HCT116 (cell line): ENCODE measurements around the gene ANXA10.

Source experiments
- ELF1 ChIP-seq: IDR thresholded peaks from 2 replicates; pipeline ENCODE4 v1.6.1; 2012; ENCODE audit warnings: low read depth, borderline replicate concordance
- EZH2 ChIP-seq: fragments of 200-600 bp; sonication (generic); IDR thresholded peaks from 2 replicates; pipeline ENCODE4 v1.6.1; 2017; ENCODE audit warnings: antibody characterized with exemption, mixed run types
- JUND ChIP-seq: IDR thresholded peaks from 2 replicates; pipeline ENCODE4 v1.6.1; 2012
- POLR2A ChIP-seq: IDR thresholded peaks from 2 replicates; pipeline ENCODE4 v1.7.0; 2011; ENCODE audit warnings: borderline replicate concordance; ENCODE audit not compliant: insufficient read depth, insufficient read length; ENCODE audit errors: extremely low read depth
- SRF ChIP-seq: IDR thresholded peaks from 2 replicates; pipeline ENCODE4 v1.6.1; 2012; ENCODE audit warnings: low read depth
- TCF7L2 ChIP-seq: IDR thresholded peaks from 2 replicates; pipeline ENCODE4 v1.7.0; 2011; ENCODE audit warnings: borderline replicate concordance, inconsistent platforms; ENCODE audit not compliant: insufficient read depth, insufficient read length; ENCODE audit errors: extremely low read depth
- YY1 ChIP-seq: IDR thresholded peaks from 2 replicates; pipeline ENCODE4 v1.6.1; 2011; ENCODE audit warnings: low read length, low read depth, moderate library complexity, mild to moderate bottlenecking; ENCODE audit not compliant: insufficient replicate concordance; ENCODE audit errors: extremely low read depth
- ZFX ChIP-seq: fragments of 450-650 bp; IDR thresholded peaks from 2 replicates; pipeline ENCODE4 v1.6.1; 2017
- ZNF274 ChIP-seq: fragments of 200-500 bp; sonication (Bioruptor generic); IDR thresholded peaks from 2 replicates; pipeline ENCODE4 v1.6.1; 2014; ENCODE audit warnings: mild to moderate bottlenecking, low read depth, low read length, inconsistent platforms
- TF ChIP-seq, protein P1 (sequence below), 3 experiments: fragments of 200-600 bp in 1 of 3; sonication (generic) in 1 of 3; IDR thresholded peaks in 2 of 3; conservative IDR thresholded peaks in 1 of 3; 2 replicates each; pipeline ENCODE4 v1.5.1; 2012 to 2017; ENCODE audit warnings: low read depth in 2 of 3, low read length in 2 of 3, antibody characterized with exemption in 1 of 3, borderline replicate concordance in 1 of 3, control low read depth in 1 of 3, mild to moderate bottlenecking in 1 of 3, mixed read lengths in 1 of 3, mixed run types in 1 of 3, moderate library complexity in 1 of 3; ENCODE audit not compliant: insufficient read depth in 1 of 3
- TF ChIP-seq, protein P2 (sequence below): IDR thresholded peaks from 2 replicates; pipeline ENCODE4 v1.6.1; 2011; ENCODE audit warnings: mild to moderate bottlenecking, low read length, moderate library complexity; ENCODE audit not compliant: insufficient replicate concordance; ENCODE audit errors: extremely low read depth

DNA sequence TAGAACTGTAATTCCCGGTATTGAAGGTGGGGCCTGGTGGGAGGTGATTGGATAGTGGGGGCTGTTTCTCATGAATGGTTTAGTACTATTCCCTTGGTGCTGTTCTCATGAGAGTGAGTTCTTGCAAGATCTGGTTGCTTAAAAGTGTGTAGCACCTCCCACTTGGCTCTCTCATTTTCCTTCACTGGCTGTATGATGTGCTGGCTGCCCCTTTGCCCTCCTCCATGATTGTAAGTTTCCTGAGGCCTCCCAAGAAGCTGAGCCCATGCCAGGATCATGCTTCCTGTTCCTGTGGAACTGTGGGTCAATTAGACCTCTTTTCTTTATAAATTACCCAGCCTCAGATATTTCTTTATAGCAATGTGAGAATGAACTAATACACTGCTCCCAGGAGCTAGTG, 8.7 kb downstream of the ANXA10 start:
- TF ChIP-seq ZFX (no peak), POLR2A (no peak), TCF7L2 (no peak), YY1 (no peak), JUND (no peak), ELF1 (no peak), EZH2 (no peak), SRF (no peak), ZNF274 (no peak)
- TF ChIP-seq, protein P1, sequence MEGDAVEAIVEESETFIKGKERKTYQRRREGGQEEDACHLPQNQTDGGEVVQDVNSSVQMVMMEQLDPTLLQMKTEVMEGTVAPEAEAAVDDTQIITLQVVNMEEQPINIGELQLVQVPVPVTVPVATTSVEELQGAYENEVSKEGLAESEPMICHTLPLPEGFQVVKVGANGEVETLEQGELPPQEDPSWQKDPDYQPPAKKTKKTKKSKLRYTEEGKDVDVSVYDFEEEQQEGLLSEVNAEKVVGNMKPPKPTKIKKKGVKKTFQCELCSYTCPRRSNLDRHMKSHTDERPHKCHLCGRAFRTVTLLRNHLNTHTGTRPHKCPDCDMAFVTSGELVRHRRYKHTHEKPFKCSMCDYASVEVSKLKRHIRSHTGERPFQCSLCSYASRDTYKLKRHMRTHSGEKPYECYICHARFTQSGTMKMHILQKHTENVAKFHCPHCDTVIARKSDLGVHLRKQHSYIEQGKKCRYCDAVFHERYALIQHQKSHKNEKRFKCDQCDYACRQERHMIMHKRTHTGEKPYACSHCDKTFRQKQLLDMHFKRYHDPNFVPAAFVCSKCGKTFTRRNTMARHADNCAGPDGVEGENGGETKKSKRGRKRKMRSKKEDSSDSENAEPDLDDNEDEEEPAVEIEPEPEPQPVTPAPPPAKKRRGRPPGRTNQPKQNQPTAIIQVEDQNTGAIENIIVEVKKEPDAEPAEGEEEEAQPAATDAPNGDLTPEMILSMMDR (IDR thresholded peaks at IDR 0.05 in 2 of 3, conservative IDR thresholded peaks at IDR 0.05 in 1 of 3; ENCODE audit: borderline replicate concordance in 1 of 3, insufficient read depth in 1 of 3, low read depth in 2 of 3, low read length in 2 of 3): no peak
- TF ChIP-seq, protein P2, sequence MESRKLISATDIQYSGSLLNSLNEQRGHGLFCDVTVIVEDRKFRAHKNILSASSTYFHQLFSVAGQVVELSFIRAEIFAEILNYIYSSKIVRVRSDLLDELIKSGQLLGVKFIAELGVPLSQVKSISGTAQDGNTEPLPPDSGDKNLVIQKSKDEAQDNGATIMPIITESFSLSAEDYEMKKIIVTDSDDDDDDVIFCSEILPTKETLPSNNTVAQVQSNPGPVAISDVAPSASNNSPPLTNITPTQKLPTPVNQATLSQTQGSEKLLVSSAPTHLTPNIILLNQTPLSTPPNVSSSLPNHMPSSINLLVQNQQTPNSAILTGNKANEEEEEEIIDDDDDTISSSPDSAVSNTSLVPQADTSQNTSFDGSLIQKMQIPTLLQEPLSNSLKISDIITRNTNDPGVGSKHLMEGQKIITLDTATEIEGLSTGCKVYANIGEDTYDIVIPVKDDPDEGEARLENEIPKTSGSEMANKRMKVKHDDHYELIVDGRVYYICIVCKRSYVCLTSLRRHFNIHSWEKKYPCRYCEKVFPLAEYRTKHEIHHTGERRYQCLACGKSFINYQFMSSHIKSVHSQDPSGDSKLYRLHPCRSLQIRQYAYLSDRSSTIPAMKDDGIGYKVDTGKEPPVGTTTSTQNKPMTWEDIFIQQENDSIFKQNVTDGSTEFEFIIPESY: no peak
